Mesenchymal stem cell (in vitro differentiated cells and primary cell): ENCODE measurements around the gene FSTL4.

Source experiments
- DNase-seq: peaks from one replicate; pipeline ENCODE4 v3.0.0-alpha.2; 2013
- H2AFZ ChIP-seq: one replicate; pipeline ENCODE4 v1.6.1; 2013; ENCODE audit warnings: low read depth, mild to moderate bottlenecking, control low read depth, inconsistent platforms, low read length, moderate library complexity
- H2AK5ac ChIP-seq: 2 replicates; pipeline ENCODE4 v1.6.1; 2013; ENCODE audit warnings: low read length, moderate library complexity, mild to moderate bottlenecking, inconsistent platforms; ENCODE audit not compliant: severe bottlenecking
- H2BK120ac ChIP-seq: one replicate; pipeline ENCODE4 v1.6.1; 2013; ENCODE audit warnings: low read depth, mild to moderate bottlenecking, inconsistent platforms, low read length, moderate library complexity
- H2BK12ac ChIP-seq, 2 experiments: one replicate each; pipeline ENCODE4 v1.6.1; 2013; ENCODE audit warnings: inconsistent platforms in 2 of 2, low read length in 2 of 2, mild to moderate bottlenecking in 2 of 2, moderate library complexity in 2 of 2, control low read depth in 1 of 2
- H2BK15ac ChIP-seq: one replicate; pipeline ENCODE4 v1.6.1; 2013; ENCODE audit warnings: mild to moderate bottlenecking, low read depth, inconsistent platforms; ENCODE audit not compliant: poor library complexity, severe bottlenecking
- H2BK5ac ChIP-seq: 2 replicates; pipeline ENCODE4 v1.6.1; 2013; ENCODE audit warnings: low read depth, mild to moderate bottlenecking, low read length, control low read depth, inconsistent platforms; ENCODE audit not compliant: poor library complexity, severe bottlenecking
- H3K14ac ChIP-seq, 2 experiments: one replicate each; pipeline ENCODE4 v1.6.1; 2013; ENCODE audit warnings: inconsistent platforms in 2 of 2, low read length in 2 of 2, control low read depth in 1 of 2, mild to moderate bottlenecking in 1 of 2, moderate library complexity in 1 of 2
- H3K18ac ChIP-seq, 2 experiments: one replicate each; pipeline ENCODE4 v1.6.1; 2013; ENCODE audit warnings: inconsistent platforms in 2 of 2, low read length in 2 of 2, control low read depth in 1 of 2, low read depth in 1 of 2, mild to moderate bottlenecking in 1 of 2
- H3K23ac ChIP-seq, 2 experiments: one replicate each; pipeline ENCODE4 v1.6.1; 2013; ENCODE audit warnings: inconsistent platforms in 2 of 2, low read length in 2 of 2, mild to moderate bottlenecking in 2 of 2, moderate library complexity in 2 of 2, control low read depth in 1 of 2
- H3K27ac ChIP-seq: 2 replicates; pipeline ENCODE4 v1.5.1; 2013; ENCODE audit warnings: mild to moderate bottlenecking, moderate library complexity, low read length, control low read depth, inconsistent platforms; ENCODE audit not compliant: poor library complexity, severe bottlenecking
- H3K27me3 ChIP-seq, 2 experiments: 2 replicates each; pipeline versions ENCODE4 v1.6.1 to v1.7.0; 2013; ENCODE audit warnings: low read length in 2 of 2, mild to moderate bottlenecking in 2 of 2, moderate library complexity in 2 of 2, control low read depth in 1 of 2, inconsistent platforms in 1 of 2; ENCODE audit not compliant: control insufficient read depth in 1 of 2, insufficient read depth in 1 of 2
- H3K36me3 ChIP-seq, 2 experiments: 2 replicates each; pipeline versions ENCODE4 v1.6.1 to v1.7.0; 2013; ENCODE audit warnings: low read length in 2 of 2, control low read depth in 1 of 2, inconsistent platforms in 1 of 2, low read depth in 1 of 2, mild to moderate bottlenecking in 1 of 2; ENCODE audit not compliant: insufficient read depth in 2 of 2, control insufficient read depth in 1 of 2
- H3K4ac ChIP-seq, 2 experiments: one replicate each; pipeline ENCODE4 v1.6.1; 2013; ENCODE audit warnings: inconsistent platforms in 2 of 2, low read length in 2 of 2, mild to moderate bottlenecking in 2 of 2, moderate library complexity in 2 of 2, control low read depth in 1 of 2, low read depth in 1 of 2
- H3K4me1 ChIP-seq: 2 replicates; pipeline ENCODE4 v1.6.1; 2013; ENCODE audit warnings: low read depth, low read length, control low read depth; ENCODE audit not compliant: control insufficient read depth, insufficient read depth
- H3K4me2 ChIP-seq: 2 replicates; pipeline ENCODE4 v1.6.1; 2013; ENCODE audit warnings: low read length, mild to moderate bottlenecking, inconsistent platforms; ENCODE audit not compliant: poor library complexity, severe bottlenecking
- H3K4me3 ChIP-seq, 2 experiments: 2 replicates each; pipeline versions ENCODE4 v1.5.1 to v1.7.0; 2013; ENCODE audit warnings: low read length in 2 of 2, mild to moderate bottlenecking in 2 of 2, control low read depth in 1 of 2, low read depth in 1 of 2; ENCODE audit not compliant: insufficient read depth in 1 of 2
- H3K79me1 ChIP-seq: replicated peaks from 2 replicates; pipeline ENCODE4 v1.6.1; 2013; ENCODE audit warnings: mild to moderate bottlenecking, control low read depth, low read length, inconsistent platforms; ENCODE audit not compliant: poor library complexity, severe bottlenecking
- H3K9ac ChIP-seq: 2 replicates; pipeline ENCODE4 v1.7.0; 2013; ENCODE audit warnings: mild to moderate bottlenecking, low read length, moderate library complexity
- H3K9me3 ChIP-seq: 2 replicates; pipeline ENCODE4 v1.7.0; 2013; ENCODE audit warnings: mild to moderate bottlenecking, low read length; ENCODE audit not compliant: control insufficient read depth
- H4K8ac ChIP-seq: one replicate; pipeline ENCODE4 v1.6.1; 2013; ENCODE audit warnings: inconsistent platforms, mild to moderate bottlenecking, low read length, moderate library complexity
- H4K91ac ChIP-seq: one replicate; pipeline ENCODE4 v1.6.1; 2013; ENCODE audit warnings: mild to moderate bottlenecking, low read length, inconsistent platforms
- WGBS: methylation state at CpG from one replicate; pipeline ENCODE4 v1.1.7; 2013; ENCODE audit warnings: mixed read lengths; 5-methylcytosine and 5-hydroxymethylcytosine counted together

FSTL4 gene

GRCh38 chr5:133229931-133230664 is 382.2 kb downstream of the FSTL4 start:
- Histone ChIP-seq H2AK5ac (no peak overlapping the region), H2BK15ac (no peak overlapping the region), H2AFZ (no peak overlapping the region), H4K91ac (no peak overlapping the region), H3K9ac (no peak overlapping the region), H2BK12ac (no peak overlapping the region), H3K27ac (no peak overlapping the region), H3K14ac (no peak overlapping the region), H3K4me3 (no peak overlapping the region), H2BK5ac (no peak overlapping the region), H3K4me2 (no peak overlapping the region), H3K23ac (no peak overlapping the region), H3K79me1 (no peaks in the 10 kb centered on the region), H4K8ac (peak overlapping the region; percentile 30), H3K4ac (no peak overlapping the region), H3K18ac (no peak overlapping the region), H3K4me1 (peaks cover 2% of the 10 kb centered on the region), H2BK120ac (no peak overlapping the region), H3K27me3 (peaks cover 8 to 39% of the 10 kb centered on the region in 2 experiments), H3K9me3 (no peaks in the 10 kb centered on the region), H3K36me3 (peaks cover 0 to 2% of the 10 kb centered on the region in 2 experiments)
- 93% methylated on average over 8 of the region's 8 CpGs for WGBS
- no peak for DNase-seq

- no peak overlapping the region for H3K9ac ChIP-seq
- H3K27me3 ChIP-seq: peaks cover 8 to 49% of the 10 kb centered on the region in 2 experiments
- H3K23ac ChIP-seq: no peak overlapping the region
- no peaks in the 10 kb centered on the region for H3K36me3 ChIP-seq
- H4K8ac ChIP-seq: no peak overlapping the region
- no peak overlapping the region for H3K4me3 ChIP-seq
- no peak overlapping the region for H3K27ac ChIP-seq
- no peak overlapping the region for H3K14ac ChIP-seq
- no peak overlapping the region for H2BK120ac ChIP-seq
- no peaks in the 10 kb centered on the region for H3K9me3 ChIP-seq
- no peak overlapping the region for H3K18ac ChIP-seq
- no peaks in the 10 kb centered on the region for H3K79me1 ChIP-seq
- no peak overlapping the region for H3K4me2 ChIP-seq
- H3K4ac ChIP-seq: no peak overlapping the region
- H2AK5ac ChIP-seq: no peak overlapping the region
- no CpG with 5 or more reads among the region's 1 CpG for WGBS
- H2AFZ ChIP-seq: no peak overlapping the region
- H4K91ac ChIP-seq: no peak overlapping the region
- DNase-seq: no peak
- peaks cover 2% of the 10 kb centered on the region for H3K4me1 ChIP-seq
- no peak overlapping the region for H2BK12ac ChIP-seq
- H2BK15ac ChIP-seq: no peak overlapping the region
- no peak overlapping the region for H2BK5ac ChIP-seq
These were observed 384.0 kb downstream of the FSTL4 start for GRCh38 chr5:133228316-133228715.

GRCh38 chr5:133227897-133228296 is 384.4 kb downstream of the FSTL4 start:
- no peaks in the 10 kb centered on the region for H3K9me3 ChIP-seq
- H2AFZ ChIP-seq: no peak overlapping the region
- H2BK120ac ChIP-seq: no peak overlapping the region
- no peaks in the 10 kb centered on the region for H3K36me3 ChIP-seq
- H2BK12ac ChIP-seq: no peak overlapping the region
- WGBS: 100% methylated on average over 3 of the region's 6 CpGs
- no peak overlapping the region for H2BK15ac ChIP-seq
- no peak overlapping the region for H3K9ac ChIP-seq
- no peak for DNase-seq
- H3K14ac ChIP-seq: no peak overlapping the region
- no peak overlapping the region for H3K4ac ChIP-seq
- H3K27me3 ChIP-seq: peaks cover 12 to 50% of the 10 kb centered on the region in 2 experiments
- peaks cover 2% of the 10 kb centered on the region for H3K4me1 ChIP-seq
- no peak overlapping the region for H3K4me3 ChIP-seq
- no peak overlapping the region for H2AK5ac ChIP-seq
- H4K8ac ChIP-seq: no peak overlapping the region
- no peak overlapping the region for H2BK5ac ChIP-seq
- no peaks in the 10 kb centered on the region for H3K79me1 ChIP-seq
- no peak overlapping the region for H4K91ac ChIP-seq
- H3K27ac ChIP-seq: no peak overlapping the region
- no peak overlapping the region for H3K23ac ChIP-seq
- no peak overlapping the region for H3K18ac ChIP-seq
- H3K4me2 ChIP-seq: no peak overlapping the region

- Histone ChIP-seq H3K9ac (no peak overlapping the region), H2BK12ac (no peak overlapping the region), H3K23ac (no peak overlapping the region), H3K4me1 (peaks cover 2% of the 10 kb centered on the region), H3K14ac (no peak overlapping the region), H4K91ac (no peak overlapping the region), H3K36me3 (no peaks in the 10 kb centered on the region), H3K27ac (no peak overlapping the region), H2BK15ac (peak overlapping the region; percentile 6), H2BK5ac (no peak overlapping the region), H4K8ac (no peak overlapping the region), H3K9me3 (no peaks in the 10 kb centered on the region), H3K79me1 (no peaks in the 10 kb centered on the region), H3K4ac (no peak overlapping the region), H3K18ac (no peak overlapping the region), H2AK5ac (no peak overlapping the region), H3K4me3 (no peak overlapping the region), H2AFZ (no peak overlapping the region), H3K4me2 (no peak overlapping the region), H3K27me3 (peaks cover 12 to 44% of the 10 kb centered on the region in 2 experiments), H2BK120ac (no peak overlapping the region)
- no peak for DNase-seq
- WGBS: 89% methylated on average over 2 of the region's 3 CpGs
These were observed 385.3 kb downstream of the FSTL4 start for GRCh38 chr5:133227082-133227481.
